Kidney epithelial cell (primary cell): ENCODE data around the gene SPATA20. TPM values are rescaled to one million over a fixed set of nuclear protein-coding genes. Genes with fewer than 3 reads are reported as not detected.

Experiments
- DNase-seq: peaks from one replicate; pipeline ENCODE4 v3.0.0-alpha.2; 2010; ENCODE audit warnings: low read depth
- H3K27me3 ChIP-seq: 2 replicates; pipeline ENCODE4 v1.6.0; 2011; ENCODE audit warnings: low read length; ENCODE audit not compliant: control insufficient read depth, insufficient read depth
- H3K36me3 ChIP-seq: 2 replicates; pipeline ENCODE4 v1.5.1; 2011; ENCODE audit warnings: low read length; ENCODE audit not compliant: control insufficient read depth, insufficient read depth
- H3K4me3 ChIP-seq: 2 replicates; pipeline ENCODE4 v1.5.1; 2011; ENCODE audit warnings: low read depth, mild to moderate bottlenecking, control low read depth, low read length
- total RNA-seq: library from RNA; depleted of rRNA; stranded (reverse); fragments of >200 nt; gene quantifications from 2 replicates; pipeline ENCODE4 v1.2.3, GENCODE V29; 2015
- TF ChIP-seq, protein P1 (sequence below): IDR thresholded peaks from 2 replicates; pipeline ENCODE4 v1.5.1; 2011; ENCODE audit warnings: mild to moderate bottlenecking, moderate library complexity, low read length, control low read depth, inconsistent platforms; ENCODE audit not compliant: insufficient read depth, poor library complexity, severe bottlenecking

Gene SPATA20
- total RNA-seq, 1 donor from 2014 or later: 58.9 TPM

DNA sequence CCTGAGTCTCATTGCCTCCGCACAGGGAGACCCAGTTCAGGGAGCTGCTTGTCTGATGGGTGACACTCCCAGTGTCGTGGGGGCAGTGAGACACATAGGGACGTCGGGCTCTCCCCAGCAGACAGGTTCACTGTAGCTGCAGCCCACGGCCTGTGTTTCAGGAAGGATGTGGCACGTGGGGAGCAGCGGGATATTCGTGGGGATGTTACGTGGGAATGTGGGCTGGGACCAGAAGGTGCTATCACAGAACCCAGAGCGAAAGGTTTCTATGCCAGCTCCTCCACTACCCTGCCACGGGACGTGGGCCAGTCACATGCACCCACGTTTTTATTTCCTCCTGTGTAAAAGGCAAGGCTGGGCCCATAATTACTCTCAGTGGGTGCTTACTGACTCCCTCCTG, 29.9 kb downstream of the SPATA20 start:
- H3K36me3 ChIP-seq: no peaks in the 10 kb centered on the region
- H3K4me3 ChIP-seq: no peak overlapping the region
- TF ChIP-seq, protein P1, sequence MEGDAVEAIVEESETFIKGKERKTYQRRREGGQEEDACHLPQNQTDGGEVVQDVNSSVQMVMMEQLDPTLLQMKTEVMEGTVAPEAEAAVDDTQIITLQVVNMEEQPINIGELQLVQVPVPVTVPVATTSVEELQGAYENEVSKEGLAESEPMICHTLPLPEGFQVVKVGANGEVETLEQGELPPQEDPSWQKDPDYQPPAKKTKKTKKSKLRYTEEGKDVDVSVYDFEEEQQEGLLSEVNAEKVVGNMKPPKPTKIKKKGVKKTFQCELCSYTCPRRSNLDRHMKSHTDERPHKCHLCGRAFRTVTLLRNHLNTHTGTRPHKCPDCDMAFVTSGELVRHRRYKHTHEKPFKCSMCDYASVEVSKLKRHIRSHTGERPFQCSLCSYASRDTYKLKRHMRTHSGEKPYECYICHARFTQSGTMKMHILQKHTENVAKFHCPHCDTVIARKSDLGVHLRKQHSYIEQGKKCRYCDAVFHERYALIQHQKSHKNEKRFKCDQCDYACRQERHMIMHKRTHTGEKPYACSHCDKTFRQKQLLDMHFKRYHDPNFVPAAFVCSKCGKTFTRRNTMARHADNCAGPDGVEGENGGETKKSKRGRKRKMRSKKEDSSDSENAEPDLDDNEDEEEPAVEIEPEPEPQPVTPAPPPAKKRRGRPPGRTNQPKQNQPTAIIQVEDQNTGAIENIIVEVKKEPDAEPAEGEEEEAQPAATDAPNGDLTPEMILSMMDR: no peak
- peaks cover 25% of the 10 kb centered on the region for H3K27me3 ChIP-seq
- DNase-seq: no peak

DNA sequence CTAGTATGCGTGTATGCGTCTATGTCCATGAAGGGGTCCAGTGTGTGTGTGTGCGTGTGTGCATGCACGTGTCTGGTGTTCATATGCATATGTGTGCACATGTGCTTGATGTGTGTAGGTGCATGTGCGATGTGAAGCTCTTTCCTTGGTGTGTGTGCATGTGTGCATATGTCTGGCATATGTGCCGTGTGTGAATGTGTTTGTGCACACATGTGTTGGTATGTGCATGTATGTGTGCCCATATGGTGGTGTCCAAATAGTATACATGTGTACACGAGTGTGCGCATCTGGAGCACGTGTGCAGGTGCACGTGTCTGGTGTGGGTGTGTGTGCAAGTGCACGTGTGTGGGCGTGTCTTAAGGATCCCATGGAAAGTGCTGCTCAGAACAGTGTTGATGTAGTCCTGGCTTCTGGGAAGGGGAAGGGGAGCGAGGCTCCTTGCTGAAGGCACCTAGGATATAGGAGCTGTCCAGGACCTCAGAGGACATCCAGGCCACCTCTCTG, 30.5 kb downstream of the SPATA20 start:
- TF ChIP-seq, protein P1: no peak
- Histone ChIP-seq H3K27me3 (peaks cover 29% of the 10 kb centered on the region), H3K36me3 (no peaks in the 10 kb centered on the region), H3K4me3 (no peak overlapping the region)
- no peak for DNase-seq

DNA sequence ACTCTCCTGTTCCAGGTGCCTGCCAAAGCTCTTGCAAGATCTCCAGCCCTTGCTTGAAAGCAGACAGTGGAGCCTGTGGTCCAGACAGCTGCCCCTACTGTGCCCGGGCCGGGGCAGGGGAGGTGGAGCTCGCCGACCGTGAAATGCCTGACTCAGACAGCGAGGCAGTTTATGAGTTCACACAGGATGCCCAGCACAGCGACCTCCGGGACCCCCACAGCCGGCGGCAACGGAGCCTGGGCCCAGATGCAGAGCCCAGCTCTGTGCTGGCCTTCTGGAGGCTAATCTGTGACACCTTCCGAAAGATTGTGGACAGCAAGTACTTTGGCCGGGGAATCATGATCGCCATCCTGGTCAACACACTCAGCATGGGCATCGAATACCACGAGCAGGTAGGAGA, 31.2 kb downstream of the SPATA20 start:
- Histone ChIP-seq H3K4me3 (no peak overlapping the region), H3K36me3 (no peaks in the 10 kb centered on the region), H3K27me3 (peaks cover 32% of the 10 kb centered on the region)
- DNase-seq: no peak
- TF ChIP-seq, protein P1: no peak

DNA sequence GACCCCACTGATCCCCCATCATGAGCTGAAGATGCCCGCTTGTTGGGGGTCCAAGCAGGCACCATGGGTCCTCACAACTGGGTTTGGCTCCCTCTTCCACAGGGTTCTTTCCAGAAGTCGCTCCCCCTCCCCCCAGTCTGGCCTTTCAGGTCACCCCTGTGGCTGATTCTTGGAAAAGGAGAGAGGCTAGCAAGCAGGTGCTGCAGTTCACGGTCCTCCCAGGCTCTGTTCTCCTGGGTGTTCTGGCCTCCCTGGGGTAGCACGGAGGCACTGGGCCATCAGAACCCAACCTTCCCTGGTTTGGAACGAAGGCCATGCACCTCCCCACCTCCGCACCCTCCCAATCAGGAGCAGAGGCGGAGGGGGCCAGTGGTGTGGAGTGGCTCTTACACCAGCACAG, 32.4 kb downstream of the SPATA20 start:
- peaks cover 38% of the 10 kb centered on the region for H3K27me3 ChIP-seq
- no peak for DNase-seq
- no peaks in the 10 kb centered on the region for H3K36me3 ChIP-seq
- no peak overlapping the region for H3K4me3 ChIP-seq
- TF ChIP-seq, protein P1: no peak

DNA sequence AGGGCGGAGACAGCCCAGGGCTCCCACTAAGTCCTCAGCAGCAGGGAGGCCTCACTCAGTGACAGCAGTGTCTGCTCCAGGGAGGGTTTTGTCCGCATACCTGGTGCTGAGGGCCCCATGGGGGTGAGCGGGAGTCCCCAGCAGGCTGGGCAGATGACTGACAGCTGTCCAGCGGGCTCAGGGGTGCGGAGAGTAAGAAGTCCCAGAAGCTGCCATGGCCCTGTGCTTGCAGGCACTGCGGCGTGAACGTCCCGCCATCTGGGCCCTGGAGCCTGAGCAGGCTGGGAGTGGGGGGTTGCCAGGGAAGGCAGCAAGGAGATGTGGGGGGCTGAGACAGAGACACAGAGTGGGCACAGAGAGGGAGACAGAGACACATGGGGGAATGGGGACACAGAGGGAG, 33.7 kb downstream of the SPATA20 start:
- Histone ChIP-seq H3K36me3 (no peaks in the 10 kb centered on the region), H3K27me3 (peaks cover 44% of the 10 kb centered on the region), H3K4me3 (no peak overlapping the region)
- DNase-seq: no peak
- TF ChIP-seq, protein P1: no peak

DNA sequence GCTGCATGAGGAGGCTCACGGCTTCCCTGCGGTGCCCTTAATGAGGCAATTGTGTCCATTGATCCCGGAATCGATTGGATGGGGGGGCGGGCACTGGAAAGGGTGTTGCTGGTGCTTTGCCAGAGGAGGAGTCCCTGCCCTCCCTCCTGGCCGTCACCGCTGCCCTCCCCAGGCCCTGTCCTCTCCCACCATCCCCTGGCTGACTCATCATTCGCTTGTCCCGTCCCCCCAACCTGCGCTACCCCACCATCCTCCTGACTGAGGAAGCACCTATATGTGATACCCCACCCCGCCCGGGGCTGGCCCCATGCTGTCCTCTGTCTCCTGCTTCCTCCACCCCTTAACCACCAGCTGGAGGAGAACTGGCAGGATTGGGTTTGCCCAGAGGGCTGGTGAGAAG, 34.3 kb downstream of the SPATA20 start:
- Histone ChIP-seq H3K36me3 (no peaks in the 10 kb centered on the region), H3K27me3 (peaks cover 43% of the 10 kb centered on the region), H3K4me3 (no peak overlapping the region)
- TF ChIP-seq, protein P1: no peak
- no peak for DNase-seq
